BLaER1 (cell line): ENCODE data around the gene KIR2DL4.
"Not testable (repeated sequence)": the region's sequence is repeated elsewhere in the genome, so short reads cannot be mapped to it uniquely, and the experiment has no call there.

Experiments used
- H3K27ac ChIP-seq: shearing (Covaris generic); formaldehyde crosslinking; 2 replicates; pipeline ENCODE4 v1.8.1; 2022
- H3K27me3 ChIP-seq: shearing (Covaris generic); formaldehyde crosslinking; 2 replicates; pipeline ENCODE4 v1.8.1; 2022
- H3K36me3 ChIP-seq: shearing (Covaris generic); formaldehyde crosslinking; 2 replicates; pipeline ENCODE4 v1.8.1; 2022
- H3K4me1 ChIP-seq: shearing (Covaris generic); formaldehyde crosslinking; 2 replicates; pipeline ENCODE4 v1.8.1; 2022
- H3K4me2 ChIP-seq: shearing (Covaris generic); formaldehyde crosslinking; 2 replicates; pipeline ENCODE4 v1.8.1; 2022
- H3K4me3 ChIP-seq: shearing (Covaris generic); formaldehyde crosslinking; 2 replicates; pipeline ENCODE4 v1.8.1; 2022
- H3K9ac ChIP-seq: shearing (Covaris generic); formaldehyde crosslinking; 2 replicates; pipeline ENCODE4 v1.8.1; 2022
- H3K9me3 ChIP-seq: shearing (Covaris generic); formaldehyde crosslinking; 2 replicates; pipeline ENCODE4 v1.8.1; 2022
- H4K20me1 ChIP-seq: shearing (Covaris generic); formaldehyde crosslinking; 2 replicates; pipeline ENCODE4 v1.8.1; 2022

KIR2DL4 gene

DNA sequence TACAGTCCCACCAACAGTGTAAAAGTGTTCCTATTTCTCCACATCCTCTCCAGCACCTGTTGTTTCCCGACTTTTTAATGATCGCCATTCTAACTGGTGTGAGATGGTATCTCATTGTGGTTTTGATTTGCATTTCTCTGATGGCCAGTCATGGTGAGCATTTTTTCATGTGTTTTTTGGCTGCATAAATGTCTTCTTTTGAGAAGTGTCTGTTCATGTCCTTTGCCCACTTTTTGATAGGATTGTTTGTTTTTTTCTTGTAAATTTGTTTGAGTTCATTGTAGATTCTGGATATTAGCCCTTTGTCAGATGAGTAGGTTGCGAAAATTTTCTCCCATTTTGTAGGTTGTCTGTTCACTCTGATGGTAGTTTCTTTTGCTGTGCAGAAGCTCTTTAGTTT is 60.0 kb downstream of the KIR2DL4 start:
- H3K4me2 ChIP-seq, H3K36me3 ChIP-seq, H3K4me3 ChIP-seq, H3K9me3 ChIP-seq, H3K27me3 ChIP-seq, H3K9ac ChIP-seq, H4K20me1 ChIP-seq, H3K27ac ChIP-seq: not testable (repeated sequence)
- H3K4me1 ChIP-seq = peaks cover 38% of the 10 kb centered on the region
